HEK293 (cell line): ENCODE data around the gene MARK2.

Experiments used
- GLI4 ChIP-seq: fragments of 450-650 bp; formaldehyde crosslinking; IDR thresholded peaks from 2 replicates; pipeline ENCODE4 v1.5.1; 2016; ENCODE audit warnings: missing biosample characterization, missing genetic modification characterization
- GLIS1 ChIP-seq: fragments of 450-650 bp; formaldehyde crosslinking; IDR thresholded peaks from 2 replicates; pipeline ENCODE4 v1.5.1; 2016; ENCODE audit warnings: missing biosample characterization, missing genetic modification characterization
- REPIN1 ChIP-seq: fragments of 450-650 bp; formaldehyde crosslinking; IDR thresholded peaks from 2 replicates; pipeline ENCODE4 v1.5.1; 2017; ENCODE audit warnings: missing biosample characterization, missing genetic modification characterization, low read depth
- SCRT2 ChIP-seq: fragments of 450-650 bp; formaldehyde crosslinking; IDR thresholded peaks from 2 replicates; pipeline ENCODE4 v1.5.1; 2016; ENCODE audit warnings: missing biosample characterization, missing genetic modification characterization
- TCF7L2 ChIP-seq: IDR thresholded peaks from 2 replicates; pipeline ENCODE4 v1.6.1; 2011; ENCODE audit warnings: low read depth, mild to moderate bottlenecking, inconsistent platforms, low read length, moderate library complexity, borderline replicate concordance
- TRIM28 ChIP-seq: IDR thresholded peaks from 2 replicates; pipeline ENCODE4 v1.6.1; 2011; ENCODE audit warnings: low read length, control low read depth, borderline replicate concordance
- ZBTB8A ChIP-seq: fragments of 450-650 bp; formaldehyde crosslinking; IDR thresholded peaks from 2 replicates; pipeline ENCODE4 v1.5.1; 2016; ENCODE audit warnings: missing biosample characterization, missing genetic modification characterization
- ZNF138 ChIP-seq: fragments of 450-650 bp; formaldehyde crosslinking; IDR thresholded peaks from 2 replicates; pipeline ENCODE4 v1.5.1; 2016; ENCODE audit warnings: missing biosample characterization, missing genetic modification characterization, borderline replicate concordance
- ZNF146 ChIP-seq: fragments of 450-650 bp; formaldehyde crosslinking; IDR thresholded peaks from 2 replicates; pipeline ENCODE4 v1.5.1; 2016; ENCODE audit warnings: missing biosample characterization, missing genetic modification characterization
- ZNF169 ChIP-seq: fragments of 450-650 bp; formaldehyde crosslinking; IDR thresholded peaks from 2 replicates; pipeline ENCODE4 v1.5.1; 2016; ENCODE audit warnings: missing biosample characterization, missing genetic modification characterization
- ZNF175 ChIP-seq: fragments of 450-650 bp; formaldehyde crosslinking; IDR thresholded peaks from 2 replicates; pipeline ENCODE4 v1.5.1; 2016; ENCODE audit warnings: missing biosample characterization, missing genetic modification characterization
- ZNF223 ChIP-seq: fragments of 450-650 bp; formaldehyde crosslinking; IDR thresholded peaks from 2 replicates; pipeline ENCODE4 v1.5.1; 2016; ENCODE audit warnings: missing biosample characterization, missing genetic modification characterization
- ZNF24 ChIP-seq: fragments of 450-650 bp; formaldehyde crosslinking; IDR thresholded peaks from 2 replicates; pipeline ENCODE4 v1.5.1; 2016; ENCODE audit warnings: missing biosample characterization, missing genetic modification characterization
- ZNF292 ChIP-seq: fragments of 450-650 bp; formaldehyde crosslinking; IDR thresholded peaks from 2 replicates; pipeline ENCODE4 v1.5.1; 2016; ENCODE audit warnings: low read depth, missing biosample characterization, missing genetic modification characterization, borderline replicate concordance
- ZNF335 ChIP-seq: fragments of 450-650 bp; formaldehyde crosslinking; conservative IDR thresholded peaks from 2 replicates; pipeline ENCODE4 v1.5.1; 2016; ENCODE audit warnings: missing biosample characterization, missing genetic modification characterization
- ZNF555 ChIP-seq: fragments of 450-650 bp; formaldehyde crosslinking; conservative IDR thresholded peaks from 2 replicates; pipeline ENCODE4 v1.5.1; 2017; ENCODE audit warnings: missing biosample characterization, mild to moderate bottlenecking, missing genetic modification characterization, inconsistent platforms
- ZNF571 ChIP-seq: fragments of 450-650 bp; formaldehyde crosslinking; IDR thresholded peaks from 2 replicates; pipeline ENCODE4 v1.5.0; 2017; ENCODE audit warnings: missing biosample characterization, missing genetic modification characterization
- ZNF670 ChIP-seq: fragments of 450-650 bp; formaldehyde crosslinking; IDR thresholded peaks from 2 replicates; pipeline ENCODE4 v1.5.1; 2016; ENCODE audit warnings: missing biosample characterization, missing genetic modification characterization, low read depth
- ZNF747 ChIP-seq: fragments of 450-650 bp; formaldehyde crosslinking; IDR thresholded peaks from 2 replicates; pipeline ENCODE4 v1.5.1; 2016; ENCODE audit warnings: missing biosample characterization, missing genetic modification characterization
- ZNF76 ChIP-seq: fragments of 450-650 bp; formaldehyde crosslinking; IDR thresholded peaks from 2 replicates; pipeline ENCODE4; 2016; ENCODE audit warnings: low read depth, missing biosample characterization, missing genetic modification characterization, borderline replicate concordance
- TF ChIP-seq, protein P1 (sequence below): fragments of 450-650 bp; formaldehyde crosslinking; IDR thresholded peaks from 2 replicates; pipeline ENCODE4 v1.5.1; 2017; ENCODE audit warnings: missing biosample characterization, missing genetic modification characterization
- TF ChIP-seq, protein P2 (sequence below): fragments of 450-650 bp; formaldehyde crosslinking; IDR thresholded peaks from 2 replicates; pipeline ENCODE4 v1.5.1; 2017; ENCODE audit warnings: missing biosample characterization, missing genetic modification characterization
- TF ChIP-seq, protein P3 (sequence below): IDR thresholded peaks from 2 replicates; pipeline ENCODE4 v1.6.1; 2011; ENCODE audit warnings: mild to moderate bottlenecking, low read depth, low read length, borderline replicate concordance
- TF ChIP-seq, protein P4 (sequence below): fragments of 450-650 bp; formaldehyde crosslinking; IDR thresholded peaks from 2 replicates; pipeline ENCODE4 v1.5.1; 2017; ENCODE audit warnings: missing biosample characterization, missing genetic modification characterization
- TF ChIP-seq, protein P5 (sequence below): fragments of 450-650 bp; formaldehyde crosslinking; IDR thresholded peaks from 2 replicates; pipeline ENCODE4; 2016; ENCODE audit warnings: missing biosample characterization, missing genetic modification characterization
- TF ChIP-seq, protein P6 (sequence below): fragments of 450-650 bp; formaldehyde crosslinking; IDR thresholded peaks from 2 replicates; pipeline ENCODE4 v1.5.1; 2016; ENCODE audit warnings: missing biosample characterization, missing genetic modification characterization, low read depth
- TF ChIP-seq, protein P7 (sequence below): fragments of 450-650 bp; formaldehyde crosslinking; IDR thresholded peaks from 2 replicates; pipeline ENCODE4 v1.5.1; 2016; ENCODE audit warnings: missing biosample characterization, missing genetic modification characterization
- TF ChIP-seq, protein P8 (sequence below): fragments of 450-650 bp; formaldehyde crosslinking; IDR thresholded peaks from 2 replicates; pipeline ENCODE4 v1.5.1; 2017; ENCODE audit warnings: missing biosample characterization, mild to moderate bottlenecking, missing genetic modification characterization, moderate library complexity

Gene MARK2

DNA sequence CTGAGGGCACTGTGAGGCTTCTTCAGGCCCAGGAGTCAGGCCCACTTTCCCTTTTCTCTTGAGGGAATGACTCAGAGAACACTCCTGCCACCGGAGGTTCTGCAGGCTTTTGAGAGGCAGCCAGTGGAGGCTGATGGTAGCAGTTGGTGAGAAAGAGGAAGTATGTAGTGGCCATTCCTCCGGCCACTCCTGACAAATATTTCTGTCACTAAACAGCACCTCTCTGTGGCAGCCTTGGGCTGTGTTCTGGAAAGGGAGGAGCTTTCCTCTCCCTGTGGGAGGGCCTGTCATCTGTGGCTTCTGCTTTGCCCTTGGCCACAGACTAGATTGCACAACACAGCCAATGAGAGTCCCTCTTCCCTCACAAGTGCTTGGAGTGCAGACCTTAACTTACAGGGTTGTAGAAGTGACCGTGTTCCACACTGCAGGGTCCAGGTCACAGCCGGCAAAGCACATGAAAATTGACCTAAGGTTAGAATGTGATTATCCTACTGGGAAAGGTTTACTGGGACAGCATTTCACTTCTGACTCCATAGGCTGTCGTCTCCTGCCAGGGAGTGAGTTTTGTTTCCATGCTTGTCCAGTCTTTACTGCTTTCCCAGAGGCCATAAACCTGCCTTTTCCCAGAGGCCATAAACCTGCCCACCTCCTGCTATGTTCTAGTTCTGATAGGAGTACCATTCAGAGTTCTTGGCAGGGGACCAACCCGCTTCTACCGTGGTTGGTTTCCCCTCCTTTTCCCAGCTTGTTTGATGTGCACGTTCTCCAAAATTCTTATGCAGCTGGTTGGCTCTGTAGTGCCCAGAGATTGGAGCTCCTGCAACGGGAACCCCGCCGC lies 33.3 kb downstream of the MARK2 start (continued):
- TF ChIP-seq TRIM28, result 0 out of 2 replicates have a peak, but pooled peaks have one; percentile 69
- peak; percentile 47 for TF ChIP-seq GLIS1 (tag by site-specific recombination)
- TF ChIP-seq GLI4 (tag by site-specific recombination), result no peak
- TF ChIP-seq, protein P1, sequence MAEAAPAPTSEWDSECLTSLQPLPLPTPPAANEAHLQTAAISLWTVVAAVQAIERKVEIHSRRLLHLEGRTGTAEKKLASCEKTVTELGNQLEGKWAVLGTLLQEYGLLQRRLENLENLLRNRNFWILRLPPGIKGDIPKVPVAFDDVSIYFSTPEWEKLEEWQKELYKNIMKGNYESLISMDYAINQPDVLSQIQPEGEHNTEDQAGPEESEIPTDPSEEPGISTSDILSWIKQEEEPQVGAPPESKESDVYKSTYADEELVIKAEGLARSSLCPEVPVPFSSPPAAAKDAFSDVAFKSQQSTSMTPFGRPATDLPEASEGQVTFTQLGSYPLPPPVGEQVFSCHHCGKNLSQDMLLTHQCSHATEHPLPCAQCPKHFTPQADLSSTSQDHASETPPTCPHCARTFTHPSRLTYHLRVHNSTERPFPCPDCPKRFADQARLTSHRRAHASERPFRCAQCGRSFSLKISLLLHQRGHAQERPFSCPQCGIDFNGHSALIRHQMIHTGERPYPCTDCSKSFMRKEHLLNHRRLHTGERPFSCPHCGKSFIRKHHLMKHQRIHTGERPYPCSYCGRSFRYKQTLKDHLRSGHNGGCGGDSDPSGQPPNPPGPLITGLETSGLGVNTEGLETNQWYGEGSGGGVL (tag by site-specific recombination), result no peak
- TF ChIP-seq, protein P2, sequence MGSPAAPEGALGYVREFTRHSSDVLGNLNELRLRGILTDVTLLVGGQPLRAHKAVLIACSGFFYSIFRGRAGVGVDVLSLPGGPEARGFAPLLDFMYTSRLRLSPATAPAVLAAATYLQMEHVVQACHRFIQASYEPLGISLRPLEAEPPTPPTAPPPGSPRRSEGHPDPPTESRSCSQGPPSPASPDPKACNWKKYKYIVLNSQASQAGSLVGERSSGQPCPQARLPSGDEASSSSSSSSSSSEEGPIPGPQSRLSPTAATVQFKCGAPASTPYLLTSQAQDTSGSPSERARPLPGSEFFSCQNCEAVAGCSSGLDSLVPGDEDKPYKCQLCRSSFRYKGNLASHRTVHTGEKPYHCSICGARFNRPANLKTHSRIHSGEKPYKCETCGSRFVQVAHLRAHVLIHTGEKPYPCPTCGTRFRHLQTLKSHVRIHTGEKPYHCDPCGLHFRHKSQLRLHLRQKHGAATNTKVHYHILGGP, result no peak
- no peak for TF ChIP-seq SCRT2 (tag by site-specific recombination)
- TF ChIP-seq ZNF146, result no peak
- no peak for TF ChIP-seq REPIN1
- no peak for TF ChIP-seq ZBTB8A (tag by site-specific recombination)
- no peak for TF ChIP-seq ZNF175 (tag by site-specific recombination)
- TF ChIP-seq, protein P3, sequence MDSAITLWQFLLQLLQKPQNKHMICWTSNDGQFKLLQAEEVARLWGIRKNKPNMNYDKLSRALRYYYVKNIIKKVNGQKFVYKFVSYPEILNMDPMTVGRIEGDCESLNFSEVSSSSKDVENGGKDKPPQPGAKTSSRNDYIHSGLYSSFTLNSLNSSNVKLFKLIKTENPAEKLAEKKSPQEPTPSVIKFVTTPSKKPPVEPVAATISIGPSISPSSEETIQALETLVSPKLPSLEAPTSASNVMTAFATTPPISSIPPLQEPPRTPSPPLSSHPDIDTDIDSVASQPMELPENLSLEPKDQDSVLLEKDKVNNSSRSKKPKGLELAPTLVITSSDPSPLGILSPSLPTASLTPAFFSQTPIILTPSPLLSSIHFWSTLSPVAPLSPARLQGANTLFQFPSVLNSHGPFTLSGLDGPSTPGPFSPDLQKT, result no peak
- TF ChIP-seq ZNF571 (tag by site-specific recombination), result no peak
- no peak for TF ChIP-seq ZNF292 (tag by site-specific recombination)
- TF ChIP-seq, protein P4, sequence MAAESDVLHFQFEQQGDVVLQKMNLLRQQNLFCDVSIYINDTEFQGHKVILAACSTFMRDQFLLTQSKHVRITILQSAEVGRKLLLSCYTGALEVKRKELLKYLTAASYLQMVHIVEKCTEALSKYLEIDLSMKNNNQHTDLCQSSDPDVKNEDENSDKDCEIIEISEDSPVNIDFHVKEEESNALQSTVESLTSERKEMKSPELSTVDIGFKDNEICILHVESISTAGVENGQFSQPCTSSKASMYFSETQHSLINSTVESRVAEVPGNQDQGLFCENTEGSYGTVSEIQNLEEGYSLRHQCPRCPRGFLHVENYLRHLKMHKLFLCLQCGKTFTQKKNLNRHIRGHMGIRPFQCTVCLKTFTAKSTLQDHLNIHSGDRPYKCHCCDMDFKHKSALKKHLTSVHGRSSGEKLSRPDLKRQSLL (tag by site-specific recombination), result no peak
- no peak for TF ChIP-seq TCF7L2
- TF ChIP-seq ZNF169 (tag by site-specific recombination), result no peak
- no peak for TF ChIP-seq ZNF76 (tag by site-specific recombination)
- TF ChIP-seq, protein P5, sequence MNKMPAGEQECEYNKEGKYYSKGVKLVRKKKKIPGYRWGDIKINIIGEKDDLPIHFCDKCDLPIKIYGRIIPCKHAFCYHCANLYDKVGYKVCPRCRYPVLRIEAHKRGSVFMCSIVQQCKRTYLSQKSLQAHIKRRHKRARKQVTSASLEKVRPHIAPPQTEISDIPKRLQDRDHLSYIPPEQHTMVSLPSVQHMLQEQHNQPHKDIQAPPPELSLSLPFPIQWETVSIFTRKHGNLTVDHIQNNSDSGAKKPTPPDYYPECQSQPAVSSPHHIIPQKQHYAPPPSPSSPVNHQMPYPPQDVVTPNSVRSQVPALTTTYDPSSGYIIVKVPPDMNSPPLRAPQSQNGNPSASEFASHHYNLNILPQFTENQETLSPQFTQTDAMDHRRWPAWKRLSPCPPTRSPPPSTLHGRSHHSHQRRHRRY (tag by site-specific recombination), result no peak
- no peak for TF ChIP-seq ZNF24 (tag by site-specific recombination)
- TF ChIP-seq ZNF335 (tag by site-specific recombination), result no peak
- no peak for TF ChIP-seq ZNF138
- TF ChIP-seq, protein P6, sequence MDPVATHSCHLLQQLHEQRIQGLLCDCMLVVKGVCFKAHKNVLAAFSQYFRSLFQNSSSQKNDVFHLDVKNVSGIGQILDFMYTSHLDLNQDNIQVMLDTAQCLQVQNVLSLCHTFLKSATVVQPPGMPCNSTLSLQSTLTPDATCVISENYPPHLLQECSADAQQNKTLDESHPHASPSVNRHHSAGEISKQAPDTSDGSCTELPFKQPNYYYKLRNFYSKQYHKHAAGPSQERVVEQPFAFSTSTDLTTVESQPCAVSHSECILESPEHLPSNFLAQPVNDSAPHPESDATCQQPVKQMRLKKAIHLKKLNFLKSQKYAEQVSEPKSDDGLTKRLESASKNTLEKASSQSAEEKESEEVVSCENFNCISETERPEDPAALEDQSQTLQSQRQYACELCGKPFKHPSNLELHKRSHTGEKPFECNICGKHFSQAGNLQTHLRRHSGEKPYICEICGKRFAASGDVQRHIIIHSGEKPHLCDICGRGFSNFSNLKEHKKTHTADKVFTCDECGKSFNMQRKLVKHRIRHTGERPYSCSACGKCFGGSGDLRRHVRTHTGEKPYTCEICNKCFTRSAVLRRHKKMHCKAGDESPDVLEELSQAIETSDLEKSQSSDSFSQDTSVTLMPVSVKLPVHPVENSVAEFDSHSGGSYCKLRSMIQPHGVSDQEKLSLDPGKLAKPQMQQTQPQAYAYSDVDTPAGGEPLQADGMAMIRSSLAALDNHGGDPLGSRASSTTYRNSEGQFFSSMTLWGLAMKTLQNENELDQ, result no peak
- no peak for TF ChIP-seq ZNF223 (tag by site-specific recombination)
- TF ChIP-seq, protein P7, sequence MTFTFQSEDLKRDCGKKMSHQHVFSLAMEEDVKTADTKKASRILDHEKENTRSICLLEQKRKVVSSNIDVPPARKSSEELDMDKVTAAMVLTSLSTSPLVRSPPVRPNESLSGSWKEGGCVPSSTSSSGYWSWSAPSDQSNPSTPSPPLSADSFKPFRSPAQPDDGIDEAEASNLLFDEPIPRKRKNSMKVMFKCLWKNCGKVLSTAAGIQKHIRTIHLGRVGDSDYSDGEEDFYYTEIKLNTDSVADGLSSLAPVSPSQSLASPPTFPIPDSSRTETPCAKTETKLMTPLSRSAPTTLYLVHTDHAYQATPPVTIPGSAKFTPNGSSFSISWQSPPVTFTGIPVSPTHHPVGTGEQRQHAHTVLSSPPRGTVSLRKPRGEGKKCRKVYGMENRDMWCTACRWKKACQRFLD (tag by site-specific recombination), result no peak
- TF ChIP-seq ZNF747 (tag by site-specific recombination), result no peak
- no peak for TF ChIP-seq ZNF670 (tag by site-specific recombination)
- TF ChIP-seq ZNF555 (tag by site-specific recombination), result no peak
- TF ChIP-seq, protein P8, sequence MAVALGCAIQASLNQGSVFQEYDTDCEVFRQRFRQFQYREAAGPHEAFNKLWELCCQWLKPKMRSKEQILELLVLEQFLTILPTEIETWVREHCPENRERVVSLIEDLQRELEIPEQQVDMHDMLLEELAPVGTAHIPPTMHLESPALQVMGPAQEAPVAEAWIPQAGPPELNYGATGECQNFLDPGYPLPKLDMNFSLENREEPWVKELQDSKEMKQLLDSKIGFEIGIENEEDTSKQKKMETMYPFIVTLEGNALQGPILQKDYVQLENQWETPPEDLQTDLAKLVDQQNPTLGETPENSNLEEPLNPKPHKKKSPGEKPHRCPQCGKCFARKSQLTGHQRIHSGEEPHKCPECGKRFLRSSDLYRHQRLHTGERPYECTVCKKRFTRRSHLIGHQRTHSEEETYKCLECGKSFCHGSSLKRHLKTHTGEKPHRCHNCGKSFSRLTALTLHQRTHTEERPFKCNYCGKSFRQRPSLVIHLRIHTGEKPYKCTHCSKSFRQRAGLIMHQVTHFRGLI, result no peak
